ENCODE measurements around the gene CD2BP2.

CD2BP2 gene

DNA sequence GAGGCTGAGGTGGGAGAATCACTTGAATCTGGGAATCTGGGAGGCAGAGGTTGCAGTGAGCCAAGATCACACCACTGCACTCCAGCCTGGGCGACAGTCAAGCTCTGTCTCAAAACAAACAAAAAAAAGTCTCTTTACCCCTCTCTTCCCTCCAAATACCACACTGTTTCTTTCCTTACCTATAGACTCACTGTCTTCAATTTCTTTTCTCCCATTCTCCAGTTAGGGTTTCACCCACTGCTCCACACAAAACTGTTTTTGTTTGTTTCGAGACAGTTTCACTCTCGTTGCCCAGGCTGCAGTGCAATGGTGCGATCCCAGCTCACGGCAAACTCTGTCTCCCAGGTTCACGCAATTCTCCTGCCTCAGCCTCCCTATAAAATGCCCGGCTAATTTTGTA lies 6.1 kb upstream of the CD2BP2 start:
- TF ChIP-seq, protein P1, sequence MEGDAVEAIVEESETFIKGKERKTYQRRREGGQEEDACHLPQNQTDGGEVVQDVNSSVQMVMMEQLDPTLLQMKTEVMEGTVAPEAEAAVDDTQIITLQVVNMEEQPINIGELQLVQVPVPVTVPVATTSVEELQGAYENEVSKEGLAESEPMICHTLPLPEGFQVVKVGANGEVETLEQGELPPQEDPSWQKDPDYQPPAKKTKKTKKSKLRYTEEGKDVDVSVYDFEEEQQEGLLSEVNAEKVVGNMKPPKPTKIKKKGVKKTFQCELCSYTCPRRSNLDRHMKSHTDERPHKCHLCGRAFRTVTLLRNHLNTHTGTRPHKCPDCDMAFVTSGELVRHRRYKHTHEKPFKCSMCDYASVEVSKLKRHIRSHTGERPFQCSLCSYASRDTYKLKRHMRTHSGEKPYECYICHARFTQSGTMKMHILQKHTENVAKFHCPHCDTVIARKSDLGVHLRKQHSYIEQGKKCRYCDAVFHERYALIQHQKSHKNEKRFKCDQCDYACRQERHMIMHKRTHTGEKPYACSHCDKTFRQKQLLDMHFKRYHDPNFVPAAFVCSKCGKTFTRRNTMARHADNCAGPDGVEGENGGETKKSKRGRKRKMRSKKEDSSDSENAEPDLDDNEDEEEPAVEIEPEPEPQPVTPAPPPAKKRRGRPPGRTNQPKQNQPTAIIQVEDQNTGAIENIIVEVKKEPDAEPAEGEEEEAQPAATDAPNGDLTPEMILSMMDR (conservative IDR thresholded peaks at IDR 0.05): no peak
- no peak overlapping the region for H3K27ac ChIP-seq

DNA sequence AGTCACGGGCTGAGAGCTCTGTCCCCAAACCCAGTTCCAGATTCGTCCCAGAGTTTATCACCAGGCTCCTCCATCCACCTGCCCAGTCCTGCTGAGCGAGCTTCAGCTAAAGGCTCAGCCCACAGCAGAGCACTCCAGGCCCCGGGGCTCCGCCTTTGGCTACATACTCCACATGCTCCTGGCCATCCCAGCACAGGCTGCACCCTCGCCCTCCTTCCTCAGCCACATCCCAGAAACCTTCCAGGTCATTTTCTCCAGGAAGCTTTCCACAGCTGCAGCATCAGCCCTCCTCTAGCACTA lies 4.7 kb upstream of the CD2BP2 start:
- no peak overlapping the region for H3K27ac ChIP-seq
- TF ChIP-seq, protein P1 (conservative IDR thresholded peaks at IDR 0.05): no peak

DNA sequence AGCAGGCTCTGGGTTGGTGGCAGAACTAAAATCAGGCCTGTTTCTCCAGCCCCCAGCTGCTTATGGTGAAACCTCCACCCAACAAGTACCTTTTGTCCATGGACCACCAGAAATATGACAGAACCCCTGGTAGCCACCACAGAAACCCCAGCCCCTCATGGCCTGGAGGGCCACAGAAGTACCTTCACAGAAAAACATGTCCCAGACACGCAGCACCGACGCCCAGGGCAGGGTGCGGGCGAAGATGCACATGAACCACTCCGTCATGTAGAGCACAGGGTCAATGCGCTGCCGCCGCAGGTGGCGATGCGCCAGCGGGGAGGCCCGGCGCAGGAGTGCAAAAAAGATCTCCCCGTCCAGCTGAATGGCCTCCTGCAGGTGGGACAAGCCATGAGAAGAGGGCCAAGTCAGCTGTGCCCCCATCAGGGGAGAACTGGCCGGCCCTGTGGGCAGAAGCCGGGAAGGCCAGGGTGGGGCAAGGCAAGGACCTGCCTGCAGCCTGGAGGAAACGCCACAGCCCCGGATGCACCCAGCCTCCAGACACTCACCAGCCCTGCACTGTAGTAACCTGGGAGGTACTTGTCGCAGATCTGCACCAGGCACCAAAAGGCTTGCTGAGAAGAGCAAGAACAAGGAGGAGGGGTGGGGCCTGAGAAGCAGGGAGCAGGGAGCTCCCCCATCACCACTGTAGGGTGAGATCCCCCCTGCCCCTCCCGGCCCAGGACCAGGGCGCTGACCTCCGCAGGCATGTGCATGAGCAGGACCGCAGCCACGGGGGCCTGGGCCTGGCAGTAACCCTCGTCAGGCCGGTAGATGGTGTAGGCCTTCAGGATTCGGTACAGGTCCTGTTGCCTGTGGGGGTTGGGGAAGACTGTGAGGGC lies 4.1 kb upstream of the CD2BP2 start:
- TF ChIP-seq, protein P1 (conservative IDR thresholded peaks at IDR 0.05): no peak
- H3K27ac ChIP-seq: no peak overlapping the region

DNA sequence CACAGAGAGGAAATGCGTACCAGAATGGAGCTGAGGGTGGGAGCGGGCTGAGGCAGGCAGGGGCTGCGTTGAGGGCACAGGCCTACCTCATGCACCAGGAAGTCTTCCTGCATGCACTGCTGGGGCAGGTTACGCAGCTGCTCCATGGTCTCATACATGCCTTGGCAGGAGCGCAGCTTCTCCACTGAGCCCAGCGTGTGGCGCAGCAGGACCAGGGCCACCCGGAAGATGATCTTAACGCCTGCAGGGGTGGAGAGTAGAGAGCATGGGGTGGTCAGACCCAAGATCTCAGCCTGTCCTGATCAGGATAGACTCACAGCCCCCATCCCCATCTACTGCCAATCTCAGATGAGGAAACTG lies 3.4 kb upstream of the CD2BP2 start:
- TF ChIP-seq, protein P1 (conservative IDR thresholded peaks at IDR 0.05): no peak
- no peak overlapping the region for H3K27ac ChIP-seq

DNA sequence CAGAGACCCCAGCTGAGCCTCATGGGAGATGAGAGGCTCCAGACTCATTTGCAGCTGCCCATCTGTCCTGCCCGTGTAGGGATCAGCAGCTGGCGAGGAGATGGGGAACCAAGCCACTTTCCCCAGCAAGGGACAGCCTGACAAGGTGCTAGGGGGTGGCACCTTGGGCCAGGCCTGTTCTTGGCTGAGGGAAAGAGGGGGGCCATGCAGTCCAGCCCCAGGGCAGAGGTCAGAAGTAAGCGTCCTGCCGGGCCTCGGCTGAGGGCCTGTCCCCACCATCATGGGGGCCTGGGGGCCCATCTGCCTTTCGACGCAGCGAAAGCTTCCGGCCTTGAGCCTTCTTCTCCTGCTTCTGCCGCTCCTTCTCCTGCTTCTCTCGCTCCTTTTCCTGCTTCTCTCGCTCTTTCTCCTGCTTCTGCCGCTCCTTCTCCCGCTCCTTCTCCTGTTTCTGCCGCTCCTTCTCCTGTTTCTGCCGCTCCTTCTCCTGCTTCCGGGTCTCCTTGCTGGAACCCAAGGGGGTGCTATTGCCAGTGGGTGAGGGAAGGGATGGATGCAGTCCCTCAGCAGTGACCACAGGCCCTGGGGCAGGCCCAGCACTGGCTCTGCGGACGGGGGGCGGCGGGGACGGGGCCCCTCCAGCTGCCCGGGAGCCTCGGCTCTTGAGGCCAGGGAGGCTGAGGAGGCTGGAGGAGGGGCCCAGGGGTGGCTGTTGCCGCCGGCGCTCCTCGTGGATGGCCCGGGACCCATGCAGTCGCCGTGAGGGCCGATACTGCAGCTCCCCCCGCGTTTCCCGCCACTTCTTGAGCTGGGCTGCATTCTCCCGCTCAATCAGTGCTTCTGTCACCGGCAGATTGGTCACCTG lies 2.8 kb upstream of the CD2BP2 start:
- H3K27ac ChIP-seq: no peak overlapping the region
- TF ChIP-seq, protein P1 (conservative IDR thresholded peaks at IDR 0.05): no peak

DNA sequence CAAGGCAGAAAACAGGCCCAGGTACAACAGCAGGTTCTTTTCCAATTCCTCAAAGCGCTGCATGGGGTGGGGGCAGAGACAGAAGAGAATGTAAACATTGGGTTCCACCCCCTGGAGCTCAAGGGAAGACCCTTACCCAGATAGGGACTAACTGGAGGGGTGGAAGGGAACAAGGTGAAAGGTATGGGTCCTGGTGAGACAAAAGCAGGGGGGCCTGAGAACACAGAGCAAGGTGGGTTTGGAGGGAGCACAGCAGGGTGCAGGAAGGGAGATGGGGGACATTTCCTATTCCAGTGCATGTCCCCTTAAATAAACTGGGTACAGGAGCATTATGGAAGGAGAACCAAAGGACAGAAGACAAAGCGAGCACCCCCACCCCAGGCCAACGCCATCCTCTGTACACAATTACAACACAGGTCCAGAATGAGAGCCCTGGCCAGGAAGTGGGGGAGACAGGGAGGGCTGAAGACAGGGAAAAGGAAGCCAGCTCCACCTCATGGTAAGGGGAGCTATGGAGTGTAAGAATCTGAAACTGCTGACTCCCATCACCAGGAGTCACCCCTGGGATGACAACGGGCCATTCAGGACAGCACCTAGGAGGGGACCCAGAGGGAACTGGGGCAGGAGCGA lies 2.1 kb upstream of the CD2BP2 start:
- TF ChIP-seq, protein P1 (conservative IDR thresholded peaks at IDR 0.05): no peak
- H3K27ac ChIP-seq: no peak overlapping the region

All from VCaP (cell line).